ENCODE measurements around the gene BRCA1.
"Not testable (repeated sequence)": the region's sequence is repeated elsewhere in the genome, so short reads cannot be mapped to it uniquely, and the experiment has no call there.

The BRCA1 gene

DNA sequence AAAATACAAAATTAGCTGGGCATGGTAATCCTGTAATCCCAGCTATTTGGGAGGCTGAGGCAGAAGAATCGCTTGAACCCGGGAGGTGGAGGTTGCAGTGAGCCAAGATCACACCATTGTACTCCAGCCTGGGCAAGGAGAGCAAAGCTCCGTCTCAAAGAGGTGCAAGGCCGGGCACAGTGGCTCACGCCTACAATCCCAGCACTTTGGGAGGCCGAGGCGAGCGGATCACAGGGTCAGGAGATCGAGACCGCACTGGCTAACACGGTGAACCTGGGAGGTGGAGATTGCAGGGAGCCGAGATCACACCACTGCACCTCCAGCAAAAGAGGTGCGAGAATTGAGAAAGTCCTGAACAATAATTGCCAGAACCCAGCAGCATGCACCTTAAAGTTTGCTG lies 124.3 kb downstream of the BRCA1 start:
- H3K27ac ChIP-seq (ENCODE audit: insufficient read depth, low read depth, low read length, poor library complexity, severe bottlenecking); H3K4me3 ChIP-seq (ENCODE audit: insufficient read depth, low read depth, low read length); H3K9me3 ChIP-seq (ENCODE audit: control insufficient read depth, low read length); H3K4me1 ChIP-seq (ENCODE audit: control insufficient read depth, insufficient read depth, low read length); H3K27me3 ChIP-seq (ENCODE audit: control insufficient read depth, insufficient read depth, low read length, poor library complexity, severe bottlenecking): not testable (repeated sequence)
- peaks cover 33% of the 10 kb centered on the region for H3K36me3 ChIP-seq (ENCODE audit: control insufficient read depth, insufficient read depth, low read length)
- WGBS, 2 experiments, result 95 to 96% methylated on average over 13 of the region's 13 CpGs

DNA sequence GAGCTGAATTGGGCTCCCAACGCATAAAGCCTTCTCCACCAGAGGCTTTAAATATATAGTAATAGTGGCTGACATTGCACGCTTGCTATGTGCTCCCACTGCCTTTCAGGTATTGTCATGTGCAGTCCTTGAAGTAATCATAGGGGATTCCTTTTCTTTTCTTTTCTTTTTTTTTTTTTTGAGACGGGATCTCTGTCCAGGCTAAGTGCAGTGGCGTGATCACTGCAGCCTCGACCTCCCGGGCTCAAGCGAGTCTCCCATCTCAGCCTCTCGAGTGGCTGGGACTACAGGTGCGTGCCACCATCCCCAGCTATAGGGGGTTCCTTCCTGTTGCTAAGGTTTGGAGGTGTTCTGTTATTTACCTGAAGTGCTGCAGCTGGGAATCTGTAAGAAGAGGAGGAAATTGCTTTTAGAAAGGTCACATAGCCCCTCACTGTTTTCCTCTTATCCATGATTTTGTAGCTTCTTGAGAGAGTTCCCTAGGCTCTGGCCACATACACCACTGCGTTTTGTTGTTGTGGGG lies 126.1 kb downstream of the BRCA1 start:
- Histone ChIP-seq H3K4me3 (ENCODE audit: insufficient read depth, low read depth, low read length) (peak overlapping the region; percentile 96), H3K9me3 (ENCODE audit: control insufficient read depth, low read length) (no peaks in the 10 kb centered on the region), H3K27me3 (ENCODE audit: control insufficient read depth, insufficient read depth, low read length, poor library complexity, severe bottlenecking) (no peaks in the 10 kb centered on the region), H3K4me1 (ENCODE audit: control insufficient read depth, insufficient read depth, low read length) (peaks cover 4% of the 10 kb centered on the region), H3K27ac (ENCODE audit: insufficient read depth, low read depth, low read length, poor library complexity, severe bottlenecking) (peak overlapping the region; percentile 99), H3K36me3 (ENCODE audit: control insufficient read depth, insufficient read depth, low read length) (peaks cover 33% of the 10 kb centered on the region)
- WGBS, 2 experiments, result 15 to 16% methylated on average over 10 of the region's 10 CpGs

DNA sequence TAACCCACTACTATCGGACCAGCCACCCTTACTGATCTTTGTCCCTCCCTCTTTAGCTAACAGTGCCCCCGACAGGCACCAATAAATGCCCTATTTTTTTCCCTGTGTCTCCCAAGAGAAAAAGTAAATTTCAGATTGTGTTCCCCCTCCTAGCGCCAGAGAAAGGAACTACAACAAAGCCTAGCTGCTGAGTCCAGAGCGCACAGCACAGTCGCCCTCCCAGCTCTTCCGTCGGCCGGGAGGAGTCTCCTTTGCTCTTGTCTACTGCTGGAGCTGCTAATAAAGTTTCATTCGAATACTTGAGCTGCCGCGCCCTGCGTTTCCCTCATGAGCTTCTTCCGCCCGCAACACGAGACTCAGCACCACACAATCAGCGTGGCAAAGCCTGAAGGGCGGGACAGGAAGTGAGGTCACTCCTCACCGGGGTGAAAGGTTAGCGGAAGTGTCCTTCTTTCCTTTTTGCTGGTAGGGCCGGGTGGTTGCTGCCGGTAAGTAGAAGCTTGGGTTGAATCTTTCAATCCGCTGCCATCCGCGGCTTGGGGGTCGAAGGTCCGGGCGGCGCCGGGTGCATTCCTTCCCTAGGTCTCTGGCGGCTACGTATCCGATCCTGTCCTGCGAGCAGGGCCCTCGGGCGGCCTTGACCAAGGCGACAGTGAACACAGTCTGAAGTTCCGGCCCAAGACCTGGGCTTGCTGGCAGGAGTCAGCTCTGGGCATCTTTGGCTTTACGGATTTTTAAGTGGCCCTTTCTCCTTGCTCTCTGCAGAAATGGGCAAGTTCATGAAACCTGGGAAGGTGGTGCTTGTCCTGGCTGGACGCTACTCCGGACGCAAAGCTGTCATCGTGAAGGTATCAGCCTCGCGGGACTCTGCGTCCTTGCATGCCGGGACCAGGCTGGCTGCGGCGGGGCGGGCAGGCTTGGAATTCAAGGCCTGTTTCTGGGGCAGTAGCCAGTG lies 126.9 kb downstream of the BRCA1 start, which contains the start of gene RPL27:
Gene RPL27 (plus strand): TSS at position 436 of the 955 bp plus-strand sequence. CDS start 332 bp downstream, at position 768.
- Histone ChIP-seq H3K36me3 (ENCODE audit: control insufficient read depth, insufficient read depth, low read length) (peaks cover 27% of the 10 kb centered on the region), H3K9me3 (ENCODE audit: control insufficient read depth, low read length) (no peaks in the 10 kb centered on the region), H3K4me3 (ENCODE audit: insufficient read depth, low read depth, low read length) (peak within 1 kb of the TSS; percentile 96), H3K27ac (ENCODE audit: insufficient read depth, low read depth, low read length, poor library complexity, severe bottlenecking) (peak within 1 kb of the TSS; percentile 99), H3K27me3 (ENCODE audit: control insufficient read depth, insufficient read depth, low read length, poor library complexity, severe bottlenecking) (no peaks in the 10 kb centered on the region), H3K4me1 (ENCODE audit: control insufficient read depth, insufficient read depth, low read length) (peaks cover 4% of the 10 kb centered on the region)
- WGBS, 2 experiments, result 0 to 1% methylated on average over 49 of the region's 49 CpGs

DNA sequence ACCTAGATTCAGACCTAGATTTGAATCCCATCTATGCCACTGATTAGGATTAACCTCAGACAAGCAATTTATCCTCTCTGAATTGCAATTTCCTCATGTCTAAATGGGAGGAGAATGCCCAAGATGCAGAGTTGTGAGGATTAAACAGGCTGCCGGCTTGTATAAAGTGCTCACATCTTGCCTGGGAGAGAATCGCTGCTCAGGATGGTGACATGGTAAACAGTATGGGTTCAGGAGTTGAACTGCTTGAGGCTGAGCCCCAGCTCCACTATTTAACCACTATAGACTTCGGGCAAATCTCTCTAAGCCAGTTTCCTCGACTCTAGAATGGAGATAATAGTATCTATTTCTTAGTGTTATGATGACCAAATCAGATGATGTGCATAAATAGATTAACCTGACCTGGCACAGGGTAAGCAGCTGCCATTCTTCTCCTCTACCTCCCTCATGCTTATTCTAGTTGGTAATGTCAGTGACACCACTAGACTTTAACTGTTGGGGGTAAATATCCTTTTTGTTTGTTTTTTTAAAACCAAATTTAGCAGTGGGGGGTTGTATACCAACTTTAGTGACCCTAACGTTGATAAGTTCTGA lies 127.7 kb downstream of the BRCA1 start:
- no peaks in the 10 kb centered on the region for H3K27me3 ChIP-seq (ENCODE audit: control insufficient read depth, insufficient read depth, low read length, poor library complexity, severe bottlenecking)
- H3K4me3 ChIP-seq (ENCODE audit: insufficient read depth, low read depth, low read length), result peak overlapping the region; percentile 96
- H3K9me3 ChIP-seq (ENCODE audit: control insufficient read depth, low read length), result no peaks in the 10 kb centered on the region
- H3K4me1 ChIP-seq (ENCODE audit: control insufficient read depth, insufficient read depth, low read length), result peaks cover 4% of the 10 kb centered on the region
- peak overlapping the region; percentile 48 for H3K27ac ChIP-seq (ENCODE audit: insufficient read depth, low read depth, low read length, poor library complexity, severe bottlenecking)
- 42 to 57% methylated on average over 3 to 5 of the region's 5 CpGs for WGBS, 2 experiments
- H3K36me3 ChIP-seq (ENCODE audit: control insufficient read depth, insufficient read depth, low read length), result peaks cover 23% of the 10 kb centered on the region

All from ectodermal cell (in vitro differentiated cells).